ENCODE data around the gene GIT2. TPM values are rescaled to one million over a fixed set of nuclear protein-coding genes. Genes with fewer than 3 reads are reported as not detected.
A peak's percentile ranks its signal among the peaks of the same experiment; 100 is the strongest.

The GIT2 gene
- total and polyA plus RNA-seq, 10 of the 15 experiments (the other 5 are each of a cell fraction or from before 2014, with no cell fraction given): 9.1 to 49.9 (median 43.9) TPM

- TF ChIP-seq REST (IDR thresholded peaks at IDR 0.05; ENCODE audit: low read depth, low read length): 0 out of 2 replicates have a peak, but pooled peaks have one; percentile 37
- TF ChIP-seq ELK1 (IDR thresholded peaks at IDR 0.05; ENCODE audit: low read depth, low read length): no peak
- TF ChIP-seq BMI1 (IDR thresholded peaks at IDR 0.05; ENCODE audit: borderline replicate concordance): no peak
- TF ChIP-seq ZNF592 (IDR thresholded peaks at IDR 0.05): no peak
- no peak for TF ChIP-seq KDM1A (IDR thresholded peaks at IDR 0.05; ENCODE audit: borderline replicate concordance)
- peak; percentile 26; the same call in 1 of the 2 replicates for TF ChIP-seq PML (IDR thresholded peaks at IDR 0.05; ENCODE audit: low read length)
- no peak for TF ChIP-seq MLLT1 (IDR thresholded peaks at IDR 0.05)
- no peak for TF ChIP-seq IRF5 (IDR thresholded peaks at IDR 0.05; ENCODE audit: borderline replicate concordance)
- TF ChIP-seq ZBED1 (IDR thresholded peaks at IDR 0.05; ENCODE audit: borderline replicate concordance): no peak
- no peak for TF ChIP-seq PRDM15 (CRISPR knock-in tag; IDR thresholded peaks at IDR 0.05)
- no peak for TF ChIP-seq WRNIP1 (IDR thresholded peaks at IDR 0.05; ENCODE audit: borderline replicate concordance, low read depth, low read length)
- TF ChIP-seq SREBF2 (IDR thresholded peaks at IDR 0.05; ENCODE audit: low read length): peak; percentile 17; the same call in 1 of the 2 replicates
These were observed at the start of gene GIT2 (continued) for GRCh38 chr12:109995686-109996482.
